H1 (cell line): ENCODE measurements around the gene WDR45B.

ENCODE experiments used
- KDM5A ChIP-seq: fragments of 200-600 bp; IDR thresholded peaks from 2 replicates; pipeline ENCODE4 v1.7.1; 2012; ENCODE audit warnings: mild to moderate bottlenecking, low read length, inconsistent platforms, mixed read lengths
- RAD21 ChIP-seq, 2 experiments: IDR thresholded peaks in 1 of 2; conservative IDR thresholded peaks in 1 of 2; 2 replicates each; pipeline ENCODE4 v1.6.1; 2011; ENCODE audit warnings: low read depth in 2 of 2, low read length in 2 of 2, improper control_type of control experiment in 1 of 2, inconsistent platforms in 1 of 2, mild to moderate bottlenecking in 1 of 2, moderate library complexity in 1 of 2
- SAP30 ChIP-seq: fragments of 300-600 bp; sonication (generic); IDR thresholded peaks from 2 replicates; pipeline ENCODE4 v1.7.1; 2012; ENCODE audit warnings: low read length, moderate library complexity, mild to moderate bottlenecking, inconsistent platforms; ENCODE audit not compliant: insufficient read depth, insufficient replicate concordance
- SIX5 ChIP-seq: IDR thresholded peaks from 2 replicates; pipeline ENCODE4 v1.6.1; 2011; ENCODE audit warnings: mild to moderate bottlenecking, low read depth, low read length
- TF ChIP-seq, protein P1 (sequence below): IDR thresholded peaks from 2 replicates; pipeline ENCODE4 v1.6.1; 2012; ENCODE audit warnings: inconsistent platforms
- TF ChIP-seq, protein P2 (sequence below), 3 experiments: IDR thresholded peaks; 1 replicate in 2 of 3; 2 replicates in 1 of 3; pipeline versions ENCODE4 v1.5.1 to v1.6.1; 2011; ENCODE audit warnings: low read length in 3 of 3, mild to moderate bottlenecking in 3 of 3, inconsistent platforms in 2 of 3, low read depth in 1 of 3, moderate library complexity in 1 of 3; ENCODE audit not compliant: insufficient read depth in 1 of 3; ENCODE audit errors: control extremely low read depth in 1 of 3

DNA sequence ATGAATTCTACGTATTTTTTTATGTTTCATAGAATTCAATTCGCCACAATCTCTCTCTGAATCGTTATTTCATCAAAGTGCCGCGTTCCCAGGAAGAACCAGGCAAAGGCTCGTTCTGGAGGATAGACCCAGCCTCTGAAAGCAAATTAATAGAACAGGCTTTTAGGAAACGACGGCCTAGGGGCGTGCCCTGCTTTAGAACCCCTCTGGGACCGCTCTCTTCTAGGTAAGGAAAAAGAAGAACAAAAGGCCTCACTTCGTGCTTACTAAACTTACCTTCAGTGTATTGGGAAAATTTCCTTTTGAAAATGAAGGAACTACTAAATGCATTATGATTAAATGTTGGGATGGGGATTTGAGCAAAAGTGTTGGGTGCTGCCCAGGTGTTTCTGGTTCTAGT, 65.5 kb downstream of the WDR45B start:
- TF ChIP-seq, protein P1, sequence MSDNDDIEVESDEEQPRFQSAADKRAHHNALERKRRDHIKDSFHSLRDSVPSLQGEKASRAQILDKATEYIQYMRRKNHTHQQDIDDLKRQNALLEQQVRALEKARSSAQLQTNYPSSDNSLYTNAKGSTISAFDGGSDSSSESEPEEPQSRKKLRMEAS, result no peak
- TF ChIP-seq, protein P2, sequence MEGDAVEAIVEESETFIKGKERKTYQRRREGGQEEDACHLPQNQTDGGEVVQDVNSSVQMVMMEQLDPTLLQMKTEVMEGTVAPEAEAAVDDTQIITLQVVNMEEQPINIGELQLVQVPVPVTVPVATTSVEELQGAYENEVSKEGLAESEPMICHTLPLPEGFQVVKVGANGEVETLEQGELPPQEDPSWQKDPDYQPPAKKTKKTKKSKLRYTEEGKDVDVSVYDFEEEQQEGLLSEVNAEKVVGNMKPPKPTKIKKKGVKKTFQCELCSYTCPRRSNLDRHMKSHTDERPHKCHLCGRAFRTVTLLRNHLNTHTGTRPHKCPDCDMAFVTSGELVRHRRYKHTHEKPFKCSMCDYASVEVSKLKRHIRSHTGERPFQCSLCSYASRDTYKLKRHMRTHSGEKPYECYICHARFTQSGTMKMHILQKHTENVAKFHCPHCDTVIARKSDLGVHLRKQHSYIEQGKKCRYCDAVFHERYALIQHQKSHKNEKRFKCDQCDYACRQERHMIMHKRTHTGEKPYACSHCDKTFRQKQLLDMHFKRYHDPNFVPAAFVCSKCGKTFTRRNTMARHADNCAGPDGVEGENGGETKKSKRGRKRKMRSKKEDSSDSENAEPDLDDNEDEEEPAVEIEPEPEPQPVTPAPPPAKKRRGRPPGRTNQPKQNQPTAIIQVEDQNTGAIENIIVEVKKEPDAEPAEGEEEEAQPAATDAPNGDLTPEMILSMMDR (IDR thresholded peaks at IDR 0.05; ENCODE audit: control extremely low read depth in 1 of 3, insufficient read depth in 1 of 3, low read depth in 1 of 3, low read length in 3 of 3), result no peak
- TF ChIP-seq KDM5A (no peak), SIX5 (no peak), SAP30 (no peak), RAD21 (IDR thresholded peaks at IDR 0.05 in 1 of 2, conservative IDR thresholded peaks at IDR 0.05 in 1 of 2; ENCODE audit: low read depth in 2 of 2, low read length in 2 of 2) (no peak)
